GM19452 (cell line): ENCODE data around the gene TTLL11.
"Not testable (repeated sequence)": the region's sequence is repeated elsewhere in the genome, so short reads cannot be mapped to it uniquely, and the experiment has no call there.

Source experiments
- ATAC-seq: cut with Tn5 transposase; IDR thresholded peaks from one replicate; pipeline ENCODE4 v1.9.1; 2021; ENCODE audit not compliant: unreplicated experiment

TTLL11 gene

DNA sequence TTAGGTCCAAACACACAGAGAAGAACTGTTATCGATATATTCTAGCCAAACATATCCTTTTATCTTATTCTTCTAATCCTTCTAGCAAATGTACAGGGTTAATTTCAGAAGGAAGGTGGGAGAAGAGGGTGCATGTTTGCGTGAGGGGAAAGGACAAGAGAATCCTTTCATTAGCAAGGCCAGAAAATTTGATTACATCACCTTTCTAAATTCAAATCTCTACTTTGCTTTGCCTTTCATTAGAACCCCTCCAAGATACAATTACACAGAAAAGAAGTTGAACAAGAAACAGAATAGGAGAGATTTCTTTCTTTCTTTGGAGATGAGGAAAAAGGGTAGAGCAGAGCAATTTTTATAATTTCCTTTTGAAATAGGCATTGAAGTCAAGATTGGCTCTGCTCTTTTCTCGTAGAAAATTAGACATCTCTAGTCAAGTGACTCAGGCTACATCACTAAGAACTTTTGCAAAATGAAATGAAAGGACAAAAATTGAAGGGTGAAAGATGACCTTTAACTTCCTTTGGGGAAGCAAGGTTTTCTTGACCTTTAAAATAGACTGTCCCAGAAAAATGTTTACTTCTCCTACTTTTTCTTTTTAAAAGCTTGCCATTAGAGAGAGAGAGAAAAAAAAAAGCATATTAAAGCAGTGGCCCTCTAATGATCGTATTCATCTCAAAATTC, 81.2 kb downstream of the TTLL11 start:
- no peak for ATAC-seq

DNA sequence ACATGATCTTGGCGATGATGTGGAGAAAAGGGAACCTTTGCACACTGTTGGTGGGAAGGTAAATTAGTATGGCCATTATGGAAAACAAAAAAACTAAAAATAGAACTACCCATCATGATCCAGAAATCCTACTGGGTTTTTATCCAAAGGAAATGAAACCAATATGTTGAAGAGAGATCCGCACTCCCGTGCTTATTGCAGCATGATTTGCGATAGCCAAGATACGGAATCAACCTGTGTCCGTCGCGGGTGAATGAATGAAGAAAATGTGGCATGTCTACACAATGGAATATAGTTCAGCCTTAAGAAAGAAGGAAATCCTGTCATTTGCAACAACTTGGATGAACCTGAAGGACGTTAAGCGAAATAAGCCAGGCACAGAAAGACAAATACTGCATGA, 84.5 kb downstream of the TTLL11 start:
- ATAC-seq, result no peak

DNA sequence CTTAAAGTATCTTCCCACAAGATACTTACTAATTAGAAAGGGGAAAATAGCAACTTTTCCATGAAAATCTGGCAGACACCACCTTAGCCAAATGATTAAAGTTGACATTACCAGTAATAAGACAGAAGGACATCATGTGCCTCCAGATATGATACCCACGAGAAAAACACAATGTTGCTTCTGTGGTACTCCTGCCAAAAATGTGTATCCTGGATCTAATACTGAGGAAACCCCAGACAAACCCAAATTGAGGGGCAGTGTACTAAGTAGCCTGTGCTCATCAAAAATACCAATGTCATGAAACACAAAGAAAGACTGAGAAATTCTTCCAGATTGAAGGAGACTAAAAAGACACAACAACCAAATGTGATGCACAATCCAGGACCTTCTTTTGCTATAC, 85.3 kb downstream of the TTLL11 start:
- ATAC-seq, result no peak

DNA sequence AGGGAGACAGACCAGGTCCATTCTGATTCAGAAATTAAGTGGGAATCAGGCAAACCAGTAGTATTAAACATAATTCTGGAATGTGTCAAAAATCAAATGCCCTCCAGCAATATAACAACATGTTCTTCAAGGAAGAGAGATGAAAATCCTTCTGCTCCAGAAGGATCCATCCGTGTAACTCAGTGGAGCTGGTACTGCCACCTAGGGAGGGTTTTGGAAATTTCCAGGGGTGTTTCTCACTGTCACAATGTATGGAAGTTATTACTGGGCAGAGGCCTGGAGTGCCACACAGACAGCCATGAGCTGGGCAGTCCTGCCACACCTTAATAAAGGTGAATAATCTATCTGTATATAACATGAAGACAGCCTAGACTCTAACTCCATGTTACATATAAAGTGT, 87.5 kb downstream of the TTLL11 start:
- ATAC-seq, result no peak

DNA sequence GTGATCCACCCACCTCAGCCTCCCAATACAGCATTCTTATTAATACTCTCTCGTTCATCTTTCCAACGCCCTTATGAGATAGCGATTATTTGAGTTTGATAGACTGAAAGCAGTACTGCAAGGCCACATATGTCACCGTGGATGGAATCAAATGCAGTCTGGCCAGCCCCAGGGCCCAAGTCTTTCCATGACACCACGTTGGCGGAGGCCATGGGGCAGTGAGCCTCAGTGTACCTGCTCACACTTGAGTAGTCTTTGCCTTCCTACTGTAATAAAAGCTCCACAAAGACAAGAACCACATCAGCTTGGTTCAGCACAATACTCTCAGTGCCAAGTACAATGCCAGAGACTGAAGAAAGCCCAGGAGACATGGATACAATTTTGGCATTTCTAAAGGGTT, 88.5 kb downstream of the TTLL11 start:
- no peak for ATAC-seq

DNA sequence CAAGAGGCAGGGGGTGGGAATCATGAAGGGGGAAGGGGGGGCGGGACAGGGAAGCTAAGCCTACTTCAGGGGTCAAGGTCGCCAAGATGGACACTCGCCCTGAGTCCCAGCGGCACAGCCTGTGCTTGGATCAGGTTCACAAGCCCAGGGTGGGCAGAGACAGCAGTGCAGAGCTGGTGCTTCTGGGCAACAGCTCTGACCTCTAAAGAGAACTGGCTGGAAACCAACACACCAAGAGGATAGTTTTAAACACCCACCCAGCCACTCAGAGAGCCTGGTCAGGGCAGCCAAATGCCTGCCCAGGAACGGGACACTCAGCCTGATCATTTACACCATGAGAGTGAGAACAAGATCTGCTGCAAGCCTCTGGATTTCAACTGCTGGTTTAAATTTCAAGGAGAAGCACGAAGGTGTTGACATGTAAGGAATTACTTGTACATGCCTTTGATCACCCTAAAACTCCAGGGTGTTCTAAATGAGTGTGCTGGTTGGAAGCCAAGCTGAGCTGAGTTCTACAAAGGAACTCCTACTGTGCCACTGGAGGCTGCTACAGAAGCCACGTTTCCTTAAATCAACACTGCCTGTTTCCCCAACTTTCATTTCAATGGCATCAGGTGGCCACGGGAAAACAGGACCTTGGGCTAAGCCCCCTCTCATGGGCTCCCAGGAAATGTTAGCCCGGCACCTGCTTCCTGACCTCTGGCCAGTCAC, 91.5 kb downstream of the TTLL11 start:
- no peak for ATAC-seq

DNA sequence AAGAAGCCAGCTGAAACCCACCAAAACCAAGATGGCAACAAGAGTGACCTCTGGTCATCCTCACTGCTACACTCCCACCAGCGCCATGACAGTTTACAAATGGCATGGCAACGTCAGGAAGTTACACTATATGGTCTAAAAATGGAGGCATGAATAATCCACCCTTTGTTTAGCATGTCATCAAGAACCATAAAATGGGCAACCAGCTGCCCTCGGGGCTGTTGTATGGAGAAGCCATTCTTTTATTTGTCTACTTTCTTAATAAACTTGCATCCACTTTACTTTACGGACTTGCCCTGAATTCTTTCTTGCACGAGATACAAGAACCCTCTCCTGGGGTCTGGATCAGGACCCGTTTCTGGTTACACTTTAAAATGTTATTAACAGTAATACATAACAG, 92.6 kb downstream of the TTLL11 start:
- not testable (repeated sequence) for ATAC-seq

DNA sequence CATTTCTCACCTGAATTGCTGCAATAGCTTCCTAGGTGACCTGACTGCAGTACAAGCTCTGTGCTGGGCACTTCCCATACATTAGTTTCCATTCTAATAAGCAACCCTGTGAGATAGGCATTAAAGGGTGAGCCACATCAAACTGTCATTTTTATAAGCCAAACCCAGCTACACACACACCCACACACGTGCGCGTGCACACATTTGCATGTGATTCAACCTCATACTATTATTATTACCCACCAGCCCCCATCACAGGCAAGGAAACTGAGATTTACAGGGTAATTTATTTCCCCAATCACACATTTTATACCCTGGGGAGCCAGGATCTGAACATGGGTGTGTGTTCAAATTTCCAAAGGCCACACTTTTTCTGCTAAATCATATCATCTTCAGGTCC, 93.6 kb downstream of the TTLL11 start:
- ATAC-seq, result no peak

DNA sequence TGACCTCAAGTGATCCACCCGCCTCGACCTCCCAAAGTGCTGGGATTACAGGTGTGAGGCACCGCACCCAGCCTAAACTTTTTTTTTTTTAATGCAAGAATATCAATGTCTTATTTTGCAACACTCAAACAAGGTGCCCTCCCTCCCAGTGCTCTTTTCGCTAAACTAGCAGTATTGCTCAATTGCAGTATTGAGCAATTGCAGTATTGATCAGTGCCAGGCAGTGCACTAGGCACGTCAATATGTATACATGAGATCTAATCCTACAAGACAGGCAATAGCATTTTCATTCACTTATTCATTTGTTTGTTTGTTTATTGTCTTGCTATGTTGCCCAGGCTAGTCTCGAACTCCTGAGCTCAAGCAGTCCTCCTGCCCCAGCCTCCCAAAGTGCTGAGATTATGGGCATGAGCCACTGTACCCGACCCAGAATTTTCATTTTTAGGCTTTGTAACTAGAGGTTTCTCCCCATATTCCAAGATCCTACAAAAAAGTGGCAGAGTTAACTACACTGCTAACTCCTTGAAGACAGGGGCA, 94.5 kb downstream of the TTLL11 start:
- no peak for ATAC-seq

DNA sequence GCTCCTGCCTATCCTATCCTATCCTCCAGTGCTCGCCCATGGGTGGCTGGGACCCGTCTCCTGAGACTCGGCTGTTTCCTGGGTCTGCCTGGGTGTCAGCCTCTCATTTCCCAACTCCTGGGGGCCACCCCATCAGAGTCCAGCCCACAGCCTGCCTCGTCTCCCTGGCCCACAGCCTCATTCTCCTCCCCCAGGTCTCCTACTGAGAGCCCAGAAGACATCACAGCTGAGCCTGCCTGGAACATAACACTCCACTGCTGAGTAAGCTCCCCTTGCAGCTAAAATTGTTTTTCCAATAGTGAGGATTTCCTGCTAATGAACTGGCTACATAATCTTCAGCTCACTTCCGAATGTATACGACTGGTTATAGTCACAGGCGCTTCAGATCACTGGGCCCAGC, 95.3 kb downstream of the TTLL11 start:
- no peak for ATAC-seq

DNA sequence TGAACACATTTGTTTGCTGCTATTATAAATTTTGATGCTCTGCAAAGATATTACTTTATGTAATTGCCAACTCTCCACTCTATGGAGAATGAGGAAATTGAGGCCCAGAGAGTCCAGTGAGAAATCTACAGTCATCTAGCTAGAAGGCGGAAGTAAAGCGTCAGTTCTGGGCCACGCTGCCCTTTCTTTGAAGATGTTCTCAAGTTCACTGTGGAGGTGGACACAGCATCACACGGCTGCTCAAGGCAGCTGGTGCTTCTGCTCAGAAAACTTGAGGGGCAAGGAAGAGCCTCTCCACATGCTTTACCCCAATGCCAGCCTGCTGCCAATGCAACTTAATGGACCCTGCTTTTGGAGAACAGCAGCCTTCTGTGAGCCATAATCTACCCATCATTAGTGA, 96.3 kb downstream of the TTLL11 start:
- ATAC-seq, result no peak

DNA sequence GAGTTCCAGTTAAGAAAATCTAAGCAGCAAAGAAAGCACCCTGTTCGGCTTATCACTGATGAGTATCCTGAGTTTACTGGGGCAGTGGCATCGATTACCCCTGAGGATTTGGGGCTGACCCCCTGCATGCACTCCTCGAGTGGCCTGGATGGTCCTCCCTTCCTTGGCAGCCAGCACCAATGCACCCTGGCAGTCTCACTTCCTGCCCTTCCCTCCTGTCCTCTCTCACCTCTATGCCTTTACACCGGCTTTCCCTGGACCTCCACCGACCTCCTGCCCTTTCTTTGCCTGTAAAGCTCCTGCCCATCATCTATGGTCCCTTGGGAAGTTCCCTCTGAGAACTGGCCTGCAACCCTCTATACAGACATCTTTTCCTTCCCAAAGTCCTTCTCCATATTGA, 97.1 kb downstream of the TTLL11 start:
- no peak for ATAC-seq

DNA sequence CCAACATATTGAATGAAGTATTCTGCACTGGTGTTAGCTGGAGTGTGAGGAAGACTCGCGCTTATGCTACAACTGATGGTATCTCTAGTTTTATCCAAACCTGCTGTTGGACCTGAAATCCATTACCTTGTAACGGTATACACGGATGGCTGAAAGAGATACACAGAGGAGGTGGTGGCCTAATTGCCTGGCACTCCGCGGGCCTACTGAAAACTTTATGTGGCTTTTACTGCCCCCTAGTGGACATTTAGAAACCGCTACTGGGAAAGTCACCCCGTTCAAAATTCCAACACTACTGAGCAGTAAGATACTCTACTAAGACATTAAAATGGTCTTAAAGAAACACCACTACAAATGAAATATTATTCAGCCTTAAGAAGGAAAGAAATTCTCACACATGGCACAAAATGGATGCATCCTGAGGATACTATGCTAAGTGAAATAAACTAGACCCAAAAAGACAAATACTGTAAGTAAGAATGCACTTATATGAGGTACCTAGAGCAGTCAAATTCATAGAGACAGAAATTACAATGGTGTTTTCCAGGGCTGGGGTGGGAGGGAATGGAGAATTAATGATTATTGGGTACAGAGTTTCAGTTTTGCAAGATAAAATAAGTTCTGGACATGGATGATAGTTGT, 100.4 kb downstream of the TTLL11 start:
- no peak for ATAC-seq

DNA sequence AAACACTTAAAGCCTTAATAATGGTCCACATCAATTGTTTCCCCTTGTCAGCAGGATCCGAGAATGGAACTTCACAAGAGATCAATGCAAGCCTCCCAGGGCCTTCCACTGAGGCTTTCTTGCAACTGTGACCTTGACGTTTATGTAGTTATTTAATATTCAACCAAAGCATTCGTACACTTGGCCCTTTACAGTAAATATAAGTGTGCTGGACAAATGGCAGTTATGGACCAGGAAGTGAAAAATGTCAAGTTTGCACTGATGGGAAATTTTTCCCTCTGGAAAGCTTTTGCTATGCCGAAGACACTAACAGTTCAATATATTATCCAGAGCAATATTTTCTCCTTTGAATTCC, 101.8 kb downstream of the TTLL11 start:
- ATAC-seq, result no peak

DNA sequence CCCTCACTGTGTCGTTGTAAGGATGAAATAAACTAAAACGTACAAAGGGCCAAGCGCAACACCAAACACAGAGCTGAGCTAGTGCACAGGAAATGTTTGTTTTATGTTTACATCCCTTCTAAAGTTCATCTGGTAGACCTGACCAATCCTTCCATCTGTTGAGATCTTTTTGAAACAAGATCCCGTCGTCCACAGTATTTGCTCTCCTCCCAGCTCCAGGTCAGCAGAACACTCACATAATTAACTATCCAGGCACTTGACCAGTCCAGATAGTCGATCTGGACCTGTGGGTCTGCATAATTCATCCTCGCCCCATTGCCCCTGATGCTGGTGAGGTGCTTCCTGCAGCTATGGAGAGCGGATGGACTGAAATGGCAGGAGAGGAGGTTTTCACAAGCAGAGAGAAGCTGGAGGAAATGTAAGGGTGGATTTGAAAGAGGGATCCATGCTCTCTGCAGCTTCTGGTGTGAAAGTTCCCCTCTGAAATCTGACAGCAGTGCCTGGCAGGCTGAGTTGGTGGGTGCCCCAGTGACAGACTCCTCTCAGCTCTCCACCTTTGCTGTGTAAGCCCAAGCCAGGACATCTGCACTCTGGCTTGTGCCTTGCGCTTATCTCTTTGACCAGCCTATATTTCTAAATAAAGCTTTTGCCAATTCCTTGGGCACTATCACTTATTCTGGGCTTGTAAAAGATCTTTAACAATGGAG, 102.4 kb downstream of the TTLL11 start:
- no peak for ATAC-seq

DNA sequence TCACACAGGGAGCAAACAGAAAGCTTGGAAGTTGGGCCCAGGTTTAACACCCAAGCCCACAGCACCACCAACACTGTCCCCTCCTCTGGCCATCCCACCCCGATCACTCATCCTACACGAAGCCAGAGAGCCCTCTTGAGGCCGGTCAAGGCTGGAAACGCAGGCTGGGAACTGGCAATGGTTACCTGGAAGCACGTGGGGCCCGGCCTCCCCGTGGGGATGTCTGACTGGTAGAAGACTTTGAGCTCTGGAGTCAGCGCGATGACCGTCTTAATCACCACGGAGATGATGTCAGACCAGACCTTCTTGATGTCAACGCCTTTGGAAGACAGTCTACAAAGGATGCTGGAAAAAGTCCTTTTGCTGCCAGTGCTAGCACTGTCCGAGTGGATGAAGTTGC, 104.1 kb downstream of the TTLL11 start:
- no peak for ATAC-seq

DNA sequence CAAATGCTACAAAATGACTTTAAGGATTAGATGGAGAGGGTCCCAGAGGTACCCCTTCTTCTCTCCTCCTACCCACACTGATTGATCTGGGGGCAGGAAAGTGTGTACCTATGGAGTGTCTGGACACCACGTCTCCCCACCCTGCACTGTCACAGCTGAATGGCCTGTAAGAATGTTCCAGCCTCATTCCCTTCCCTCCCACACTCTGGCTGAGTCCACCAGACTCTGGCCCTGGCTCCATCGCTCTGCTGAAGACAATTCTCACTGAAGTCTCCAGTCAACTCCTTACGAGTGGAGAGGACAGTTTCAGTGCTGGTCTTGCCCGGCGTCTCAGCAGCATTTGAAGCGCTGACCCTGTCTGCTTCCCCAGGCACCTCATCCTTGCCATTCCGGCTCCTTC, 105.8 kb downstream of the TTLL11 start:
- no peak for ATAC-seq

DNA sequence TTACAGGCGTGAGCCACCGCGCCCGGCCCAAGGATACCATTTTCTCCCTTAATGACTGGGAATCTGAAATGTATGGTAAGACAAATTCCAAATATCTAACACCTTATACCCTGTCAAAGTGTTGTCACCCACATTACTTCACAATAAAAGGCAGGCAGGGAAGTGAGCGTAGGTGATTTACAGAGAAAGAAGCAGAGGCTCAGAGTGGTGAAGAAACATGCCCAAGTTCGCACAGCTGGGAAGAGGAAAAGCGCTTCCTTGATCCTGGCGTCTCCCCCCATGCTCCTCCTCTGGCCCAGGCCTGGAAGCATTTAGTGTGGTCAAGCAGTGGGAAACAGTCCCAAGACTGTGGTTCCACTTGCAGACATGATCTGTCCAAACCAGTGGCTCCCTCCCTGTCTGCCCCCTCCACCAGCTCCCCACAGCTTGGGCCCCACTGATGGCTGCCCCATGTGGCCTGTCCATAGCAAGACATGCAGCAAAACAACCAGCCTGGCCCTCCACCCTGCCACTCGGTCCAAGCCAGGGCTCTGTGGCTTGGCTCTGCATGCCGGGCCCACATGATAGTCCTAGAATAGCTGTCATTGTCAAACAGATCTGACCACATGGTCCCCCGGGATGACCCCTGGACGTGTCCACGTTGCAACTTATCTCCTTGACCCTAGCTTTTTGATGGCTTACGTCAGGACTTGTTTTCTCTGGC, 107.2 kb downstream of the TTLL11 start:
- ATAC-seq, result no peak

DNA sequence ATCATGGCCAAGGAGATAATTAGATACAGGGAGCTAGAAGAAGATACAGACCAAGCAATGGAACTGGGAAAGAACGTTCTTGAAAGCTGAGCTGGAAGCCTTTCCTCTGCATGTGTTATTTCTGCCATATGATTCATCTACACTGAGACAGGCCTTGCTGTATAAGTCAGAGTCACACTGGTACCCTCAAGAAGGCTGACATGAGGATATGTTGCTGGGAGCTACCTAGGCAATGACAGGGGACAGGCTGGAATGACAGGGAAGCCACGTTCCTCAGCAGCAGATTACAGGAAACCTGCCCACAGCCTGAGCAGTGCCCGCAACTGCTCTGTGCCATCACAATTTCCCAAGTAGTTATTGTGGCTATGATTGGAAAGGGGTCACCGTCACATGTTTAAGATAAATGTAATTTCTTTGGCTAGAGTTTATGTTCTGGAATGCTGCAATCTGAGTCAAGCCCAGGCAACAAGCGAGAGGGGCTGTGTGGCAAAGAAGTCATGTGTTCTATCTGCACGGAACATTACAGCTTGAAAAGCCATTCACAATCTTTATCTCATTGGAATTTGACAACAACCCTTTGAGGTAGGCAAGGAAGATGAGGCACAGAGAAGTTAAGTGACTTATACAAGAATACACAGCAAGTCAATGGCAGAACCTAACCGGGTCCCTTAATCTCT, 108.2 kb downstream of the TTLL11 start:
- ATAC-seq, result no peak

DNA sequence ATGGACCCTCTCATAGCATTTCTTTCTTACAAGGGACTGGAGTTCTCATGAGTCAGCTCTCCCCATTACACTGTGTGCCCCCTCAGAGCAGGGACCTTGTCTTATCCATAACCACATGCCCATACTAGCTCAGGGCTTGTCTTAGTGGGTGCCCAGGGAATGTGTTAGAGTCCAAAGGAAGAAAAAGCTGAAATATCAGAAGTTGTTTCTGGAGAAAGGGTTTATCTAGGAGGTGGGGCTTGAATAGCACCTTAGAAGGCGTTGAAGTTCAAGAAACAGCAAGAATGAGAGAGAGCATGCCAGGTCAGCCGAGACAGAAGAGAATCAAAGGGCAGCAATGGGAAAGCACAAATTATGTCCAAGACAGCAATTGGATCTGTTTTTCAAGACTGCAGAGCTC, 109.4 kb downstream of the TTLL11 start:
- no peak for ATAC-seq
